Muscle of back (tissue), 11 donors: ENCODE data around the gene ZNF385C. TPM values are rescaled to one million over a fixed set of nuclear protein-coding genes. Genes with fewer than 3 reads are reported as not detected.
"Not testable (repeated sequence)": the region's sequence is repeated elsewhere in the genome, so short reads cannot be mapped to it uniquely, and the experiment has no call there.

Experiments used
- DNase-seq, 3 donors: peaks; one replicate each; pipeline versions ENCODE4 v3.0.0 to v3.0.0-alpha.2; 2013
- polyA plus RNA-seq, 10 donors: library from polyadenylated mRNA; unstranded; fragments of 120-200 nt; gene quantifications; one replicate each; pipeline ENCODE4 v1.2.1, GENCODE V29; 2013; ENCODE audit not compliant: insufficient read length in 10 of 10

Gene ZNF385C
- polyA plus RNA-seq, 10 donors: 4.3 to 16.1 (median 7.8) TPM

- not testable (repeated sequence) for DNase-seq
Observed at GRCh38 chr17:42020845-42021244, 77.4 kb downstream of the ZNF385C start.

DNA sequence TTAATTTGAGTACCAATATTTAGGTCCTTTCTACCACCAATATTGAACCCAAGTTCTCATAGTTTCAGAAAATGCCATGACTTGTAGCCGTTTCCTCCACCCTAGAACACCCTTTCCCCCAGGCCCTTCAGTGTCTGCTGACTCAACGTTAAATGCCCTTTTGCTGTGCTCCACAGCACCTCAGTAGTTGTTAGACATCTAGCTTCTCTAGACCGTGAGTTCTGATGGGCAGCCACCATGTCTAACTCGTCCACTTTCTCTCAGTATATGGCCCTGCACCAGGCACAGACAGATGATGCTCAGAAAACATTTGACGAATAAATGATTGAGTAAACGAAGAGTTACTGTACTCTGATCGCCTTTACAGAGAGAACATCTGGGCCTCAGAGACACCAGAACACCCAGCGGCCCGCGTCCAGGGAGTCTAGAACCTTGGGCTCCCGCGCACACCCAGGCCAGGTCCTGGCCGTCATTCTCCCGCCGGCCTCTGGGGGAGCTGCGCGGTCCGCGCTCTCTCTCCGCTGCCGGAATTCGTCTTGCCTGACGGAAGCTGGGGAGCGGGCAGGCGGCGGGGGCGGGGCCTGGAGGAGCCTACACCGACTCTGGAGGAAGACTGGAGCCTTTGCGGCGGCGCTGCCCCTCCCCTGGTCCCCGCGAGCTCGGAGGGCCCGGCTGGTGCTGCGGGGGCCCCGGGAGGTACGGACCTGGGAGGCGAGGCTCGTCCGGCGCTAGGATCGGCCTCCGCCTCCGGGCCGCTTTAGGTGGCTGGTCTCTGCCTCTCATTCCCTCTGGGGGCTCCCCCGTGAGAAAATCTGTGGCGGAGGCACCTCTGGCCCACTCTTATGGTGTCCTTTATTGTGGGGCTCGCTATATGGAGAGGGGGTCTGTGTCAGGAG is 78.5 kb downstream of the ZNF385C start, which contains the start of gene NKIRAS2:
Gene NKIRAS2 (plus strand): TSS at position 582 of the 896 bp plus-strand sequence. CDS start 1,488 bp downstream, outside the sequence.
- DNase-seq: peak; percentile 86 to 96 (median 91)

- no peak for DNase-seq
Observed at GRCh38 chr17:42018988-42019387, 79.3 kb downstream of the ZNF385C start.

DNA sequence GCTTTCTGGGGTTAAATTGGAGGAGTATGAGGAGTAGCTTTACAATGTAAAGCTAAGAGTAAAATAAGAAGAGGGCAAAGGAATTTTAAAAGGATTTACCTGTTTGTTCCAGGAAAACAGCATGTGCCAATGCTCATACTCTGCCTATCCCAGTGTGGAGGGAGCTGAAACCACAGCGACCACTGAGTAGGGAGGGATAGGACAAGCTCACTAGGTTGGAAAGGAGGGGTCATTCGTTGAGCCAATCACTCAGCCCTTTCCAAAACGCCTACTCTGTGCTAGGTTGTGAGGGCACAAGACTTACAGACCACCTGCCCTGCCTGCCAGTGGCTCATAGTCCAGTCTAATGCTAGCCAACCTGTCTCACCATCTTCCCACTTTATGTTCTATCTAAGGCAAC is 79.9 kb downstream of the ZNF385C start:
- no peak for DNase-seq

DNA sequence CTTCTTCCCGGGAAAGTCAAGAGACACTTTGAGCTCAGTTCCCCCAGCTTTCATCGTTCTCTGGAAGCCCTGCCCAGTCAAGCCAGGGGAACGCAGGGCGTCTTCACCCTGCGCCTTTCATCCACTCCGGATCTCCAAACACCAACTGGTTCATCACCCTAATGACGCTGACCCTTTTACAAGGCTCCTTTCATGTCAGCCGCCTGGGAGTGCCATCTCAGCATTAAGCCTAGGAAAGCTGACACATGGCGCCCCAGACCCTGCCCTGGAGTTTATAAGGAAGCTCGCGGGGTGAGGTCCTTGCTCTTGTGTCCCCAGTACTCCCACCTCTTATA is 80.4 kb downstream of the ZNF385C start:
- no peak for DNase-seq

DNA sequence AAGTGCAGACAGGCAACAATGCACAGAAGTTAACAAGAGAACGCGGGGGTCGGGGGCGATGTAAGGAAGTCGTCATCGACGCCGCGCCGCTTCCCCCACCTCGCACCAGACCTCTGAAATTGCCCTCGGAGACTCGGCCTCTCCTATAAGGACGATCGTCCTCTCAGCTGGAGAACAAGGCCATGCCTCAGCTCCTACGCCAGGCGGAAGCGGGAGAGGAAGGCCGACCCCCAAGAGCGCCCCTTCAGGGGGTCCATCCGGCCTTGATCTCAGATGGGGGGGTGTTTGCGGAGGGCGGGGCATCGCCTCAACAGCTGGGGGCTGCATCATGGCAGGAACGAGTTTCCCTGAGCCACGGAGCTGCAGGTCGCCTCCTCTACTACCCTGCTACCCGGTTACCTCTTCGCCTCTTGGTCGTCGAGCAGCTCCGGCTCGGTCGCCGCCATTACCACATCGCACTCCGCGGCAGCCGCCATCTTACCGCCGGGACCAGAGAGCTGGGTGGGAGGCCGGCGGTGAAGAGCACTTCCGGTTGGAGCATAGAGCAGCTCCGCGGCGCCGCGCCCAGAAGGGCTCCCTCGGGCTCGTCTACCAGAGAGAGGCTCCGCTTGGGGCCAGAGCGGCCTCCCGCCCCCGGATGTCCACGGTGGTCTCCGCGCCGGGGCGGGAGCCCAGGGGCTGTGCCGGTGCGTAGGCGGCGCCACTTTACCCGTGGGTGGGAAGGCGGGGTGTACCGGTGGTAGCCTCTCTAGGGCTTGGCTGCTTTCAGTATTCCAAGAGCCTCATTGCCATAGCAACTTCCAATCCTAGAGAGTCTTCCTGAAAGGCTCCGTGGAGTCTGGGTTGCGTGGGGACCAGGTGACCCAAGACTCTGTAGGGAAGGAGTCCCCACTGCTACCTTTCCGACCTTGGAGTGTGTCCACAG is 81.1 kb downstream of the ZNF385C start, which contains the start of gene DNAJC7:
Gene DNAJC7 (minus strand): TSS at position 499 of the 925 bp plus-strand sequence. CDS start 23 bp downstream, at position 476.
- peak; percentile 91 to 97 (median 95) for DNase-seq

- DNase-seq: no peak
Observed at GRCh38 chr17:42016411-42016831, 81.9 kb downstream of the ZNF385C start.

- not testable (repeated sequence) for DNase-seq
Observed at GRCh38 chr17:42013740-42014139, 84.5 kb downstream of the ZNF385C start.

DNA sequence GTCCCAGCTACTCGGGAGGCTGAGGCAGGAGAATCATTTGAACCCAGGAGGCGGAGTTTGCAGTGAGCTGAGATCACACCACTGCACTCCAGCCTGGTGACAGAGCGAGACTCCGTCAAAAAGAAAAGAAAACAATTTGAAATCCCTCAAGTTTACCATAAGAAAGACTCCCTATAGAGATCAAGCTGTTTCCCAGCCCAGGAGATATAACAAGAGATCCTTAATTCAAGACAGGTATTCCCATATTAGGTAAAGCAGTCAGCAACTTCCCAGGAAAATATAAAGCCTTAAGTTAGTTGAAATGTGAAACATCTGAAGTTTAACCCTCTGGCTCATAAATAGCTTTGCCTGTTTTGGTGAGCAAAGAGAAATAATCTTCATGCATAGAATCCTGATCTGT is 85.9 kb downstream of the ZNF385C start:
- not testable (repeated sequence) for DNase-seq

DNA sequence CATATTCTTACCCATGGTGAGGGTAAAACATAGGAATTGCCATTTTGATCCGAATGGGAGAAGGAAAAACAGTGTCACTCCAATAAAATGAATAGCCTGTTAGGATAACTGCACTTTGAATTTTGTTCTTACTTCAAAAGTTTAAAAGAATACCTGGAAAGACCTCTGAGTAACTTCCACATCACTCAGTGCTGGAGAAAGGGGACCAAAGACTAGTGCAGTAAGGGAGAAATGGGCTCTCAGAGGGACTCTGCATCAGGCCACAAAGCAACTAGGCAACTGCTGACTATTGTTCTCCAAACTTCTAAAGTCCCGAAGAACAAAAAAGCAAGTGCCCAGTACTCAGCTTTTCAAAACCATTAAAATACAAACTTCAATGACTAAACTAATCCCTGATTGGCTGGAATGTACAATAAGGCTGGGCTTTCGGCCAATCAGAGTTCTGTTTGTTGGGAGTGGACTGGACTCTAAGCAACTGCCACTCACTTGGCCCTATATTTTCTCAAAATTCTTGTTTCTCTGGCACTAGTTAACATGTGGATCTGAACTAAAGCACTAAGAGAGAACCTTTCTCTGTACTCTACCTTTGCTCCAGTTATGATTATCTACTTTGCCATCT is 87.3 kb downstream of the ZNF385C start:
- no peak for DNase-seq

- DNase-seq: not testable (repeated sequence)
Observed at GRCh38 chr17:42010266-42010680, 88.0 kb downstream of the ZNF385C start.

DNA sequence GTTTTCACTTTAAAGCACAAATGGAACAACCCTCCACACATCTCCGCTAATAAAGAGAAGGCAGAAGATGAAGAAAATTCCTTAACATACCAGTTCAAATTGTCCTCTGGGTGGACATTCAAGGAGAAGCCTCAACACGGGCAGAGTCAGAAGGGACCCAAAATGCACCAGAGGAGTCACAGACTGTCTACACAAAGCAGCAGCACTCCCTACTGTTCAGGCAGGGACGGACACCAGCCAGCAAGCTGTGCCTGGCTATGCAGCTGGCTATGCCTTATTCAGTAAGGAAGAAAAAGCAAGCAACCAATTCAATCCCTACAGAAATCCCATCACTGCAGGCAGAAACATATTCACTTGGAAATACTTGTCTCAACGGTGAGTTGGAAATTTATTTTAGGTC is 89.1 kb downstream of the ZNF385C start:
- DNase-seq: no peak

GRCh38 chr17:42005166-42005565 is 93.1 kb downstream of the ZNF385C start:
- DNase-seq: no peak

DNA sequence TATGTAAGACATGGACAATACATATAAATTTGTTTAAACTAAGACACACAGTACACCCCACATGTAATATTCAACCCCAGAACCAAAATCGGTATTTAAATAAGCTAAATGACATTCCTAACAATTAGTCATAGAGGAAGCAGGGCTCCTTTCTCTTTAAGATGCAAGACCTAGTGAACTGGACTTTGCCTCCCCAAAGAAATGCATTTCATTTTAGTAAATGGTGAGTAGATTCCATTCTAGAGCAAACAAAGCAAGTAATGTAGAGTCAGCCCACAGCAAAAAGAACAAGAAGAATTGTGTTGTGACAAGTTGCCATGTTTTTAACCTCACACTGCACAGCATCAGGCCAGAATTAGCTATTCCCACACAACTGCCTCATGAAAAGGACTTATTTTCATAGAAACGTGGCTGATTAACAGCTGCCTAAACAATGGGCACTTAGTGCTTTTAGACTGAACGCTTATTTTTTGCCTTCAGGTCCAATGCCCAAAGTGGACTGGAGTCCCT is 95.4 kb downstream of the ZNF385C start:
- no peak for DNase-seq

GRCh38 chr17:42002175-42002791 is 96.0 kb downstream of the ZNF385C start:
- DNase-seq: no peak

- no peak for DNase-seq
Observed at GRCh38 chr17:42001729-42002128, 96.5 kb downstream of the ZNF385C start.

DNA sequence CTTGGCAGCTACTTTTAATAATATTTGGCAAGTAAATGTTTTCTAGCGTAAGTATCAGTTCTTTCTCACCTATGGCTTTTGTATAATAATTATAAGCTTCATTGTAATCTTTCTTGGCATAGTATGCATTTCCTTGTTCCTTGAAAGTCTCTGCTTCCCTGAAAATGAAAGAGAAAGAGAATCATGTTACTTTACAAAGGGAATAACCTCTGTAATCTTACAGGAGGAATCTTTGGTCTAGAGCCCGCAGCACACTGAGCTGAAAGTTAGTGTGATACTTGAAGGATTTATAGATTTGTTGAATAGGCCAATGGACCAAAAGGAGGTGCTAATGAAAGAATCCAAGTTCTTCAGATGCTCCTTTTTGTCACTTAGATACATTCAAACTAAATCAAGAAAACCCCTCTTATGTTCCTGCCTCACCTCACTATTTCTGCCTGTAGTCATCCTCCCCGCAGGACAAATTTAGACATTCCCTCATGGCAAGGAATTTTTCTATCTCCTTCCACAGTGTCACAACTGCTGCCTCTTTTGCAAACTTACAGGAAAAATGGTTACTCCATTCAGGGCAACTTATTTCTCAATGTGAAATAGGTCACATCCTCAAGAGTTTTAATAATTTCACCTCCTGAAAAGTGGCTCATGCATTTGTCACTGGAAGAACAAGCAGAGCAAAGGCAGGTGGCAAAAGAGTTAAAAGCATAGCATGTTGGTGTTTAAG is 97.7 kb downstream of the ZNF385C start:
- DNase-seq: no peak

DNA sequence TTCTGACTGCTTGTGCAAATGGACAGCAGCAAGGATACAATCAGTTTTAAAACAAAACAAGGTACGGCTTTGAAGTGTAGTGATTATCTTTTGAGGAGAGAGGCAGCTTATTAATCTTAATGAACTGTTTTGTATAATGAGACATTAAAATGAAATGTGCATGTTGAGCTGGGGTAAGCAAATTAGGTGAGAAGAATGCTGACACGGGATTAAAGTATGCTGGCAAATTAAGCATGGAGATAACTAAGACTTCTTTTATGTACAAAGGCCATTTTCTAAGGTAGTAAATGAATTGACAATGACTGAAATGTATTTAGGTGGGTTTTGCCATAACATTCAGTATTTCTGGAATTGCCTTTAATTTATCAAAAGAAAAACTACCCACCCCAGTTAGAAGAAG is 99.8 kb downstream of the ZNF385C start:
- DNase-seq: no peak

- no peak for DNase-seq
Observed at GRCh38 chr17:41996855-41997164, 101.5 kb downstream of the ZNF385C start.

DNA sequence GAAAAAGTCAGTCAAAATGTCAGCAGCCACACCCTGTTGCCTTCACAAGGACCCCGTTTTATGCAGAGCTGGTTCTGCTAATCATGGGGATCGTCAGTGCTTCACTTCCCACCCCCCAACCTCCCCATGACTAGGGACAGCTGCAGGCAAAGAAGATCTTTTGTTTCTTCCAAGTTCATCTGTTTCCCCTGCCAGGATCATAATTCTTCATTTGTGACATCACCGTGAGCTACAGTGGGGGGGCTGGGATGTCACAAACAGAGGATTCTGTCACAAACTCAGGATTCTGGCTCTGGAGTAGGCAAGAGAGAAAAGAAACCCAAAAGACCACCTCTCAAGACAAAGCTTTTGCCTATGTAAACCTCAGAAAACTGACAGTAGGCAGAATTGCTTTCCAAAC is 105.7 kb downstream of the ZNF385C start:
- peak; percentile 28 to 56 (median 33) for DNase-seq
